ENCODE results near the gene ZNF426.
"Not testable (repeated sequence)": the region's sequence is repeated elsewhere in the genome, so short reads cannot be mapped to it uniquely, and the experiment has no call there.

ZNF426 gene

GRCh38 chr19:9538183-9539058 lies at the start of gene ZNF426:
Gene ZNF426, minus strand, starts transcription at chr19:9538645. Its CDS starts 2,413 bp downstream, at chr19:9536232.
- peak; percentile 95 for DNase-seq

- peak; percentile 79 for DNase-seq
Observed at GRCh38 chr19:9586764-9587163, 48.3 kb upstream of the ZNF426 start.

- DNase-seq, result peak; percentile 94
Observed at GRCh38 chr19:9584073-9584833, 45.8 kb upstream of the ZNF426 start, which contains the start of gene ZNF121. Gene ZNF121, minus strand, starts transcription at chr19:9584504. Its CDS starts 16,407 bp downstream, at chr19:9568097.

GRCh38 chr19:9582081-9582725 lies 43.8 kb upstream of the ZNF426 start:
- not testable (repeated sequence) for DNase-seq

GRCh38 chr19:9580728-9581127 lies 42.3 kb upstream of the ZNF426 start:
- DNase-seq, result no peak

GRCh38 chr19:9570255-9570654 lies 31.8 kb upstream of the ZNF426 start:
- DNase-seq, result no peak

- no peak for DNase-seq
Observed at GRCh38 chr19:9566729-9567128, 28.3 kb upstream of the ZNF426 start.

- DNase-seq, result peak; percentile 57
Observed at GRCh38 chr19:9565900-9566705, 27.7 kb upstream of the ZNF426 start.

GRCh38 chr19:9552536-9553274 lies 14.3 kb upstream of the ZNF426 start:
- DNase-seq, result no peak

- DNase-seq, result no peak
Observed at GRCh38 chr19:9547870-9548269, 9.4 kb upstream of the ZNF426 start.

GRCh38 chr19:9541281-9541680 lies 2.8 kb upstream of the ZNF426 start:
- not testable (repeated sequence) for DNase-seq

- DNase-seq, result not testable (repeated sequence)
Observed at GRCh38 chr19:9539921-9540320, 1.5 kb upstream of the ZNF426 start.

GRCh38 chr19:9539201-9539600 lies 756 bp upstream of the ZNF426 start:
- DNase-seq, result not testable (repeated sequence)

- no peak for DNase-seq
Observed at GRCh38 chr19:9535934-9536333, 2.5 kb downstream of the ZNF426 start.

- no peak for DNase-seq
Observed at GRCh38 chr19:9531933-9532332, 6.5 kb downstream of the ZNF426 start.

GRCh38 chr19:9528757-9529336 lies 9.6 kb downstream of the ZNF426 start:
- DNase-seq, result peak; percentile 40

GRCh38 chr19:9523885-9524474 lies 14.5 kb downstream of the ZNF426 start:
- DNase-seq, result no peak

- DNase-seq, result no peak
Observed at GRCh38 chr19:9507285-9507684, 31.2 kb downstream of the ZNF426 start.

GRCh38 chr19:9500796-9501195 lies 37.6 kb downstream of the ZNF426 start:
- DNase-seq, result no peak

GRCh38 chr19:9498183-9498902 lies 40.1 kb downstream of the ZNF426 start, which contains the start of gene ZNF560:
Gene ZNF560, minus strand, starts transcription at chr19:9498616. Its CDS starts 23,303 bp downstream, at chr19:9475313.
- peak; percentile 35 for DNase-seq
